ENCODE results near the gene TNFRSF19. TPM values are rescaled to one million over a fixed set of nuclear protein-coding genes. Genes with fewer than 3 reads are reported as not detected.
A peak's percentile ranks its signal among the peaks of the same experiment; 100 is the strongest.

TNFRSF19 gene
- total RNA-seq, 2 experiments from 2014 or later, result not detected

GRCh38 chr13:23705583-23705982 is 135.4 kb downstream of the TNFRSF19 start:
- intact Hi-C loops (cut with DNase I, micrococcal nuclease), result no loop called here
- Histone ChIP-seq H3K36me3 (ENCODE audit: insufficient read depth, low read length) (no peaks in the 10 kb centered on the region), H3K27me3 (ENCODE audit: control insufficient read depth in 1 of 2, insufficient read depth in 2 of 2, low read length in 2 of 2) (no peaks in the 10 kb centered on the region), H3K4me3 (ENCODE audit: low read length) (no peak overlapping the region), H3K4me1 (ENCODE audit: insufficient read depth, low read length) (no peaks in the 10 kb centered on the region), H3K9me3 (ENCODE audit: control insufficient read depth in 1 of 2, insufficient read depth in 1 of 2, low read length in 2 of 2) (no peaks in the 10 kb centered on the region), H3K27ac (ENCODE audit: low read depth in 1 of 2, low read length in 2 of 2) (no peak overlapping the region)
- Mint-ChIP-seq H3K27ac (no peak overlapping the region), H3K4me1 (ENCODE audit: low read depth) (no peaks in the 10 kb centered on the region), H3K36me3 (ENCODE audit: low read depth) (no peaks in the 10 kb centered on the region), H3K27me3 (no peaks in the 10 kb centered on the region), H3K9me3 (no peaks in the 10 kb centered on the region), H3K4me3 (no peak overlapping the region)
- CTCF ChIA-PET, result no interaction called here
- no peak for ATAC-seq (ENCODE audit: poor library complexity)
- DNase-seq, result no peak
- POLR2A ChIA-PET, result no interaction called here
- TF ChIP-seq CTCF (IDR thresholded peaks at IDR 0.05), result no peak

GRCh38 chr13:23707674-23708073 is 137.5 kb downstream of the TNFRSF19 start:
- no peak for TF ChIP-seq CTCF (IDR thresholded peaks at IDR 0.05)
- H3K4me3 ChIP-seq (ENCODE audit: low read length), result no peak overlapping the region
- ATAC-seq (ENCODE audit: poor library complexity), result no peak
- Mint-ChIP-seq H3K4me3 (no peak overlapping the region), H3K4me1 (ENCODE audit: low read depth) (no peaks in the 10 kb centered on the region), H3K36me3 (ENCODE audit: low read depth) (no peaks in the 10 kb centered on the region), H3K9me3 (peaks cover 3% of the 10 kb centered on the region), H3K27ac (no peak overlapping the region), H3K27me3 (no peaks in the 10 kb centered on the region)
- H3K4me1 ChIP-seq (ENCODE audit: insufficient read depth, low read length), result no peaks in the 10 kb centered on the region
- peak in 1 of 14 experiments; percentile 7 for DNase-seq
- no peaks in the 10 kb centered on the region for H3K36me3 ChIP-seq (ENCODE audit: insufficient read depth, low read length)
- POLR2A ChIA-PET, result no interaction called here
- no peaks in the 10 kb centered on the region for H3K27me3 ChIP-seq (ENCODE audit: control insufficient read depth in 1 of 2, insufficient read depth in 2 of 2, low read length in 2 of 2)
- intact Hi-C loops (cut with DNase I, micrococcal nuclease), result no loop called here
- no peaks in the 10 kb centered on the region for H3K9me3 ChIP-seq (ENCODE audit: control insufficient read depth in 1 of 2, insufficient read depth in 1 of 2, low read length in 2 of 2)
- H3K27ac ChIP-seq (ENCODE audit: low read depth in 1 of 2, low read length in 2 of 2), result no peak overlapping the region
- CTCF ChIA-PET, result interaction anchor here (0.9 kb wide), 1 partner anchor 19 kb away, joined by 3 read pairs; no protein-coding TSS in a partner anchor

GRCh38 chr13:23709536-23709935 is 139.3 kb downstream of the TNFRSF19 start:
- no peaks in the 10 kb centered on the region for H3K4me1 Mint-ChIP-seq (ENCODE audit: low read depth)
- peaks cover 3% of the 10 kb centered on the region for H3K9me3 Mint-ChIP-seq
- no peaks in the 10 kb centered on the region for H3K36me3 ChIP-seq (ENCODE audit: insufficient read depth, low read length)
- ChIA-PET POLR2A (no interaction called here), CTCF (no interaction called here)
- H3K4me1 ChIP-seq (ENCODE audit: insufficient read depth, low read length), result no peaks in the 10 kb centered on the region
- H3K4me3 ChIP-seq (ENCODE audit: low read length), result no peak overlapping the region
- no peaks in the 10 kb centered on the region for H3K27me3 Mint-ChIP-seq
- H3K4me3 Mint-ChIP-seq, result no peak overlapping the region
- DNase-seq, result no peak
- H3K27ac Mint-ChIP-seq, result no peak overlapping the region
- H3K27ac ChIP-seq (ENCODE audit: low read depth in 1 of 2, low read length in 2 of 2), result no peak overlapping the region
- H3K9me3 ChIP-seq (ENCODE audit: control insufficient read depth in 1 of 2, insufficient read depth in 1 of 2, low read length in 2 of 2), result no peaks in the 10 kb centered on the region
- TF ChIP-seq CTCF (IDR thresholded peaks at IDR 0.05), result no peak
- intact Hi-C loops (cut with DNase I, micrococcal nuclease), result no loop called here
- no peak for ATAC-seq (ENCODE audit: poor library complexity)
- H3K36me3 Mint-ChIP-seq (ENCODE audit: low read depth), result no peaks in the 10 kb centered on the region
- H3K27me3 ChIP-seq (ENCODE audit: control insufficient read depth in 1 of 2, insufficient read depth in 2 of 2, low read length in 2 of 2), result no peaks in the 10 kb centered on the region
